GM19193 (cell line): ENCODE measurements around the gene CGN.

Experiments
- POLR2A ChIP-seq: IDR thresholded peaks from 4 replicates; pipeline ENCODE4 v1.6.1; 2011; ENCODE audit not compliant: insufficient read depth, insufficient read length; ENCODE audit errors: extremely low read depth

CGN gene

DNA sequence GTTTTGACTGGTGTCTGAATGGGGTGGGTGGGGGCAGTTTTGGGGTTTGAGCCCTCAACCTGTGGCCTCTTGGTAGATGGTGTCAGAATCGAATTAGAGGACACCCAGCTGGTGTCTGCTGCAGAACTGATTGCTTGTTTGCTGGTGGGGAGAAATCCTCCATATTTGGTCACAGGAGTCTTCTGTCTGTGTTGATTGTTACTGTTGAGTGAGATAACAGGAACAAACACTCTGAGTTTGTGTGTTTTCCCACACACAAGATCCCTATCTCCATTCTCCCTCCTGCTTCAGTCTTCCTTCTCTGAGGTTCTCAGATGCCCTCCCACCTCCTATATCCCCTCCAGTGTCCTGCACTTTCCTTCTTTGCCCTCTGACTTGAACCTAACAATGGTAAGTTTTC, 19.1 kb upstream of the CGN start:
- no peak for TF ChIP-seq POLR2A

DNA sequence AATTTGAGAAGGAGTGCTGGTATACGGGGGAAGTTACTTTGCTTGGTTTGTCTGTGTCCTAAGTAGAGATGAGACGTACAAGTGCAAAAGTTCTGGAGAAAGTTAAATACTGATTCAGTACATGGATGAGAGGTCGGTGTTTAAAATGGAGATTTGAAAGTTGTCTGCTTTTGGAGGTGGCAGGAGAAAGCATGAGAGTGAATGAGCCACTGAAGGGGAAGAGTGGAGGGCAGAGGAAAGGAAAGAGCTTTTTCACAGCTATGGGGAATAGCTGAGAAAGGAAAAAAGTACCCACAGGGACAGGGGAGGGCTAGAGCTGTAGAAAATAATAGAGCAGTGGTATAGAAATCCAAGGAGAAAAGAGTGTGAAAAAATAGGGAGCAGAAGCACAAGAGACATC, 18.1 kb upstream of the CGN start:
- TF ChIP-seq POLR2A = no peak

DNA sequence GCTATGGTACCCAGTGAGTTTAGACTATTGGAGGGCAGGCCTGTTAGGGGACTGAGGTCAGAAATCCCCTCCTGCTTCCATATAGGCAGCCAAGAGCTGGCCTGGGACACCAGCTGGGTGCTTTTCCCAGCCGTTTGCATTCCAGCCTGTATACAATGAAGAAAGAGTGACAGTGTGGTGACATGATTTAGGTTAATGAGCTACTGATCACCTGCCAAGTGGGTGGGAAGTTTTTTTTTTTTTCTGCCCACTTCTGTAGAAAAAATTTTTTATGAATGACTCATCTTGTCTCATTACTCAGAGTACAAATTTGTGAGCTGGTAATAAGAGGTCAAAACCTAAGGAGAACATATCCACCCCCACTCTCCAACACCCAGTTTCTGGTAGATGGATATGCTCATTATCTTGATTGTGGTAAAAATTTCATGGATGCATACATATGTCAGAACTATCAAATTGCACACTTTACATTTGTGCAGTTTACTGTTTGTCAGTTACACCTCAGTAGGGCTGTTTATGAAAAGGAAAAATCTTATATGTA, 16.4 kb upstream of the CGN start:
- no peak for TF ChIP-seq POLR2A

DNA sequence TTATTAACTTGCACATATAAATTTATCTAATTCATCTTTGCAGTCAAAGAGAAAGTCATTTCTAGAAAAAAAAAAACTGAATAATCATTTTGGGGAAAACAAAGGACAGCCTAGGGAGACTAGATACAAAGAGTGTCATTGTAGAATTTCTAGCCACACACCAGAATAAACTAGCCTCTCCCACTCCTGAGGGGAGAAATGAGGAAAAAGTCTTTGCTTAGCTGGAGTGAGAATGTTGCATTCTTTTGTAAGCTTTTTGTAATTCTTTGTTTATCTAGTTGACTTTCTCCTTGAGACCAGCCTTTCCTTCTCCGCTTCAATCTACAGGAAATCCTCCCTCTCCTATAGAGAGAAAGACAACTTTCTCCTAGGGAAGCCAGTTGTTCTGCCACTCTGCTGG, 15.9 kb upstream of the CGN start:
- TF ChIP-seq POLR2A = no peak

DNA sequence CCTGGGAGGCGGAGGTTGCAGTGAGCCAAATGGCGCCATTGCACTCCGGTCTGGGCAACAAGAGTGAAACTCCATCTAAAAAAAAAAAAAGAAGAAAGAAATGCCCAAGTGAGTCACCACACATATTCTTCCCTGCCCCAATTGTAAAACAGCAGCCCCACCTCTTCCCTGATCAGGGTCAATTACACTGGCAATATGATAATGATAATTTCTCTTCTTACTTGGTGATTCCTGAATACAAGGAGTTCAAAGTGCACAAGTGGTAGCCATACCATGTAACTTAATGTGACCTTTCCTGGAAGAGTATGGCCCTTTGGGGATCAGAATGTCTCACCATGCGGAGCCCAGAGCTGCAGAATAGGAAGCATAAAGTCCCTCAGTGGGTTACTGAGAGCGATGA, 11.8 kb upstream of the CGN start:
- TF ChIP-seq POLR2A = no peak

DNA sequence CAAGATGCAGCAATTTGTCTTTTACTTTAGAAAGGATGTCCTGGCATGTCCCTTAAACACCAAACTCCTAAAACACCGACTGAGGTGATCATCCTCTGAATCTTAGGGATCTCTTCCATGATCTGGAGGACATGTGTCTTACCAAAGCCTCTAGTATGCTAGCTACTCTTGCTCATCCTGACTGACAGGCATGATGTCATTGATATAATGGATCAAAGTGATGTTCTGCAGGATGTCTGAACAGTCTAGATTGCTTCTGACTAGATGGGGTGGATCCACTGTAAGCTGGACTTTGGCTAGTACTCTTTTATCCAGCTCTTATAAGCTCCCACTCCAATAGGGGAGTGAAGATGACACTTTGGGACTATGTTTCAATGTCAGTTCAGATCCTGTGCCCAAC, 11.3 kb upstream of the CGN start:
- TF ChIP-seq POLR2A = no peak

DNA sequence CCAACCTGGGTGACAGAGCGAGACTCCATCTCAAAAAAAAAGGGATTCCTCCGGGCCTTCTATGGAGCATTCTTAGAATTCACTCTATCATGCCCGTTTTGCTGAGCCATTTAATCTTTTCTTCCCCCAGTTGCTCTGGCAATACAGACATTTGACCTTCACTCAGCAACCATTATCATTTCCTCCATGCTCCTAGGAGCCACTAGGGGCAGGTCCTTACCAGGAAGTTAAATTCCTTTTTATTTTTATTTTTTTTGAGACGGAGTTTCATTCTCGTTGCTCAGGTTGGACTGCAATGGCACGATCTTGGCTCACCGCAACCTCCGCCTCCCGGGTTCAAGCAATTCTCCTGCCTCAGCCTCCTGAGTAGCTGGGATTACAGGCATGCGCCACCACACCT, 9.7 kb upstream of the CGN start:
- TF ChIP-seq POLR2A = no peak

DNA sequence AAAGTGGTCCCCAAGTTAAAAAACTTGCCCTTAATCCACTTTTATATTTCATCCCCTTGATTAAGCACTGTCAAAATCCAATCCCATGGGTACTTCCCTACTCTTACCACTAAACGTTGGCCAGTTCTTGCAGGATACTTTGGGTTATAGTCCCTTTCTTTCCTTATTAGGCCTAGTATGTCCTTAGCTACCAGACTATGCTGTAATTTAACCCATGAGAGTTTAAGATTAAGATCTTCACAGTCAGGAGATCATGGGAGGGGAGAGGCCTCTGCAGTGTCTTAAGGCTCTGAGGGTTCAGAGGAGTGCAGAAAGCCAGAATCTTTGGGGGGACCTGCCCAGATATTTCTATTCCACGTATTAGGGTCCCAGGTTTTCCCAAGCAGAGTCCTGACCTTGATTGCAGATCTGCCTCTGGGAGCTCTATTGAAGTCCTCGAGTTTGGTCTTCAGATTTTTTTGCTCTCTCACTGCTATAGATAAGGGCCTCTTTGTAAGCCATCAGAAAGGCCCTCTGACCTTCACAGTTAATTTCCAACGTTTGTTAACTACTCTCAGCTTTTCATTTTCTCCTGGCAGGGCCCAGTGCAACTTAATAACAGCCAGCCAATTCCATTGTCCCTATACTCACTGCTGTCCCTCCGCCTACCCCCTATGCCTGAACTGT, 9.0 kb upstream of the CGN start:
- no peak for TF ChIP-seq POLR2A

DNA sequence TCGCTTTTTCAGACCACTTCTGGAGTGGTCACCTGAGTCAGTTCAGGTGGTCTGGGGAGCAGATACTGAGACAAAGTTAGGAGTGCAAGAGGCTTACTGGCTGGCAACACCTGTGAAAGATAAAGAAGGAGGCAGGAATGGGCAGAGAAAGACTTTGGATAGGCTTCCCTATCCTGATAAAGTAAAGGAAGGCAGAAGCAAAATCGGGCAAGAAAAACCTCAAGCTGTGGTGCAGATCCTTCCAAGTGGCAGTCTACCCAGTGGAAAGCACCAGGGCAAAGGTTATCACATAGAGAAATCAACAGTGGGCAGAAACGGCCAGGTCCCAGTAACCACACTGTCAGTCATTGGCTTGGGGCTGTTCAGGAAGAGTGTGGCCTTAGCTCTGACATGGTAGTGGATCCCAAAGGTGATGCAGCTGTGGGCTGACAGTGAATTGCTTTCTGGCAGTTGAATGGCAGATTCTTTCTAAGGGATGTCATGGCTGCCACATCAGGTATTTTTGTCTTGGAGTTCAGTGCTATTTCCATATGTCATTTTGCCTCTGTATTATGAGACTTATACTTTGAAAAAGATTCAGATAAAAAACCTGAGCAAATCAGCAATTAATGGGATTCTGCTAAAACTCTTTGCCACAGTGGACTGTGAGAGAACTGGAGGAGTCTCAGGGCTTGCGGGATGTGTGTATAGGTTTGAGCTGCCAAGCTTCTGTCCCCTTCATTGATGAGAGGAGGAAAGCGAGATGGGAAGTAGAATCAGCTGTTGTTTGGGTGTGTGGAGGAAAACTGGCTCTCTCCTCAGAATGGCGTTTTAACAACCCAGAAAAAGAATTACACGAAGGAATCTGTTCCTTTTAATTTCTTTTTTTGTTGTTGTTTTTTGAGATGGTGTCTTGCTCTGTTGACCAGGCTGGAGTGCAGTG, 8.1 kb upstream of the CGN start:
- TF ChIP-seq POLR2A = no peak

DNA sequence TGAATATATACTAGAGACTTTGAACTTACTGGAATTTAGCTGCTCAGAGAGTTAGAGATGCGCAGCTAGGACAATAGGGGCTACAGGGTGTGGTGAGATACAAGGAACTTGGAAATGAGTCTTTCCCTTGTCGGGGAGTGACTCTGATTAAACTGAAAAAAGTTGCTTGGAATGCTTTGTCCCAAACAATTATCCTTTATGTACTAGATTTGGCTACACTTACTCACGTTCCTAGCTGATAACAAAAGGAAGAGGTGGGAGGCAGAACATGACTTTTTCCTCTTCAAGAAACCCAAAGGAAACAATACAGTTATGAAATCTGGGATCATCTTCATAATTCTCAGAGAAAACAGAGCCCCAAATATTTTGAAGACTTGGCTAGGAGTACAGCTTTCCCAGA, 6.9 kb upstream of the CGN start:
- no peak for TF ChIP-seq POLR2A

DNA sequence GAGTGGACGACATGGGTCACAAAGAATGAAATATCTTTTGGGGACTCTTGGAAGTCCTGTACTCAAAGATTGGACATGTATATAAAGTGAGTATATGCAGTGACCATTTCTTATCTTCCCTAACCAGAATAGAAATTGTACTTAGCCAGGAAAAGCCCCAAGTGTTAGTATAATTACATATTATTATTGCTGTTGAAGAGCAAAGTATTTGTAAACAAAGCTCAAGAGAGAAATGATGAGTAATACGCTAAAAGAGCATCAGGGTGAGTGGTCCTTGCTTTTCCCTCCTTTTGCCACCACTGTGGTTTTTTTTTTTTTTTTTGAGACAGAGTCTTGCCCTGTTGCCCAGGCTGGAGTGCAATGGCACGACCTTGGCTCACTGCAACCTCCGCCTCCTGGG, 6.4 kb upstream of the CGN start:
- TF ChIP-seq POLR2A = no peak

DNA sequence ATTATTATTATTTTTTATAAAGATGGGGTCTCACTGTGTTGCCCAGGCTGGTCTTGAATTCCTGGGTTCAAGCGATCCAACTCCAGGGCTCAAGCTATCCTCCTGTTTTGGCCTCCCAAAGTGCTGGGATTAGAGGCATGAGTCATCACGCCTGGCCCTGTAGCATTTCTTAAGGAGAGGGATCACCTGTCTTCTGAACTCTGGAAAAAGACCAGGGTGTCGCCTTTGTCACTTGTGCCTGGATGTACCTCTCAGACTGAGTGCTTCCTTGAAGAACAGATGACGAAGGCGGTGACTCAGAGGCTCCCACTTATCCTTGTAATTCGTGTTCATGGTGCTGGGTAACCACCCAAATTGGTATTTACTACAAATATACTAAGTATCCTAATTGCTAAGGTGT, 2.4 kb upstream of the CGN start:
- no peak for TF ChIP-seq POLR2A

DNA sequence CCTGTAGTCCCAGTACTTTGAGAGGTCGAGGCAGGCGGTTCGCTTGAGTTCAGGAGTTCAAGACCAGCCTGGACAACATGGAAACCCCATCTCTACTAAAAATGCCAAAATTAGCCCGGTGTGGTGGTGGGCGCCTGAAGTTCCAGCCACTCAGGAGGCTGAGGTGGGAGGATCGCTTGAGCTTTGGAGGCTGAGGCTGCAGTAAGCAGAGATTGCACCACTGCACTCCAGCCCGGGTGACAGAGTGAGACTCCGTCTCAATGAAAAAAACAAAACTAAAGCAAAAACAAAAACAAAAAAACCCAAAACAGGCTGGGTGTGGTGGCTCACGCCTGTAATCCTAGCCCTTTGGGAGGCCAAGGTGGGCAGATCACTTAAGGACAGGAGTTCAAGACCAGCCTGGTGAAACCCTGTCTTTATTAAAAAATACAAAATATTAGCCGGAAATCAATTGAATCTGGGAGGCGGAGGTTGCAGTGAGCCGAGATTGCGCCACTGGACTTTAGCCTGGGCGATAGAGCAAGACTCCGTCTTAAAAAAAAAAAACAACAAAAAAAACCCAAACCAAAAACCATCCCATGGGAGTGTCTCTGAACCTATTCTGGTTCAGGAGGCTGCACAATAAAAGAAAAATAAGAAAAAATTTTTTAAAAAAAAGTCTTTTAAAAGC, 1.7 kb upstream of the CGN start:
- no peak for TF ChIP-seq POLR2A

DNA sequence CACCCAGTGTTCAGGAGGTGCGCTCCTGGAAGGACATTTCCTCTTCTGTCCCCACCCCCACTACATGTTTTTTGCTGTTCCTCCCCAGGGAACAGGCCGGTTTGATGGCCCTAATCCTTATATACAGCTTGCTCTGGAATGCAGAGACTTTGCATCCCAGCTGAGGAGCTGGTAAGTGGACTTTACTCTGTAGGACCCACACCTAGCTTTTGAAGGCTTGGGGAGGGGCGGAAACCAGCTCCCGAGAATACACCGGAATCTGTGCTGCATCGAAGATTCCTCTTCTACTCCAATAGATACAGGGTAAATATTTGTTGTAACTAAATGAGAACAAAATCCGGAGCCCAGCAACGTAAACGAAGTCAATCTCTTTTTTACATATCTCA, 1.2 kb upstream of the CGN start:
- TF ChIP-seq POLR2A = no peak

DNA sequence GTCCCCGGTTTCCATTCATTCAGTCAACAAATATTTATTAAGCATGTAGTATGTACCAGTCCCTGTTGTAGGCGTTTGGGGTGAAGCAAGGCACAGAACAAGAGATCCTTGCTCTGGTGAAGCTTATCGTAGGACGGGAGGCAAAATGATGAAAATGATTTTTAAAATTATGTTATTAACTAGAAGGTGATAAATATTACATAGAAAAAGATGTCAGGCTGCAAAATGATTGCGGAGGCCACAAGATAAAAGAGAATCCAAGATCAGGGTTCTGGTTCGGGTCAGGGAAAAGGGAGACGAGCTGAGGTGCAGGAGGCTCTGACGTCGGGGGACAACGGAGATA, 602 bp upstream of the CGN start:
- no peak for TF ChIP-seq POLR2A
